ENCODE data around the gene RIPK3.

The RIPK3 gene

GRCh38 chr14:24382064-24382371, 42.2 kb upstream of the RIPK3 start:
- no peak for TF ChIP-seq ZFX (IDR thresholded peaks at IDR 0.05)
- no peak for TF ChIP-seq CTCF (conservative IDR thresholded peaks at IDR 0.05)
- H3K27ac ChIP-seq, result no peak overlapping the region

- TF ChIP-seq CTCF (conservative IDR thresholded peaks at IDR 0.05) (no peak), ZFX (IDR thresholded peaks at IDR 0.05) (no peak)
- H3K27ac ChIP-seq, result no peak overlapping the region
Measured at GRCh38 chr14:24381363-24382063, 41.7 kb upstream of the RIPK3 start.

- no peak overlapping the region for H3K27ac ChIP-seq
- TF ChIP-seq CTCF (conservative IDR thresholded peaks at IDR 0.05), result no peak
- no peak for TF ChIP-seq ZFX (IDR thresholded peaks at IDR 0.05)
Measured at GRCh38 chr14:24379907-24380730, 40.3 kb upstream of the RIPK3 start.

GRCh38 chr14:24378981-24379906, 39.5 kb upstream of the RIPK3 start:
- no peak overlapping the region for H3K27ac ChIP-seq
- no peak for TF ChIP-seq CTCF (conservative IDR thresholded peaks at IDR 0.05)
- TF ChIP-seq ZFX (IDR thresholded peaks at IDR 0.05), result no peak

GRCh38 chr14:24378327-24378726, 38.5 kb upstream of the RIPK3 start:
- TF ChIP-seq CTCF (conservative IDR thresholded peaks at IDR 0.05), result no peak
- TF ChIP-seq ZFX (IDR thresholded peaks at IDR 0.05), result no peak
- H3K27ac ChIP-seq, result no peak overlapping the region

- no peak overlapping the region for H3K27ac ChIP-seq
- TF ChIP-seq ZFX (IDR thresholded peaks at IDR 0.05) (no peak), CTCF (conservative IDR thresholded peaks at IDR 0.05) (no peak)
Measured at GRCh38 chr14:24377657-24378056, 37.9 kb upstream of the RIPK3 start.

All from C4-2B (cell line).